H4 (cell line): ENCODE data around the gene MAP3K5. TPM values are rescaled to one million over a fixed set of nuclear protein-coding genes. Genes with fewer than 3 reads are reported as not detected.
A peak's percentile ranks its signal among the peaks of the same experiment; 100 is the strongest.
"Not testable (repeated sequence)": the region's sequence is repeated elsewhere in the genome, so short reads cannot be mapped to it uniquely, and the experiment has no call there.

Experiments
- DNase-seq: peaks from one replicate; pipeline ENCODE4 v3.0.0-alpha.2; 2015; ENCODE audit warnings: low spot score
- total RNA-seq: library from RNA; depleted of rRNA; stranded (reverse); fragments of >200 nt; shearing (Covaris generic); gene quantifications from 2 replicates; pipeline ENCODE4 v1.2.3, GENCODE V29; 2014

The MAP3K5 gene
- total RNA-seq, 1 experiment from 2014 or later, result 2.1 TPM

- DNase-seq, result no peak
These were observed 1.1 kb upstream of the MAP3K5 start for GRCh38 chr6:136793363-136793762.

DNA sequence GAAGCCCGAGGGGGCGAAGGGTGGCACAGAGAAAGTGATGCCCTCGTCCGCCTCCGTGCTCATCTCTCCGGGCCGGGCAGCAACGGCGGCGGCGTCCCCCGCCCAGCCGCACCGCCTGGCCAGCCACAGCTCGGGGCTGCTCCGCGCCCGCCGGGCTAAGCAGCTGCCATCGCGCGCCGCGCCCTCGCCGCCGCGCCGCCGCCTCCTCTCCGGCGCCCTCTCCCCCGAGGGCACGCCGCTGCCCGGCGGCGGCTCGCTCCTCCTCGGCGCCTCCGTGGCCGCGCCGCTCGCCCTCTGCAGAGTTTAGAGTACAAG lies 225 bp downstream of the MAP3K5 start:
- no peak for DNase-seq

- DNase-seq, result peak; percentile 13
These were observed 782 bp downstream of the MAP3K5 start for GRCh38 chr6:136791296-136792094.

DNA sequence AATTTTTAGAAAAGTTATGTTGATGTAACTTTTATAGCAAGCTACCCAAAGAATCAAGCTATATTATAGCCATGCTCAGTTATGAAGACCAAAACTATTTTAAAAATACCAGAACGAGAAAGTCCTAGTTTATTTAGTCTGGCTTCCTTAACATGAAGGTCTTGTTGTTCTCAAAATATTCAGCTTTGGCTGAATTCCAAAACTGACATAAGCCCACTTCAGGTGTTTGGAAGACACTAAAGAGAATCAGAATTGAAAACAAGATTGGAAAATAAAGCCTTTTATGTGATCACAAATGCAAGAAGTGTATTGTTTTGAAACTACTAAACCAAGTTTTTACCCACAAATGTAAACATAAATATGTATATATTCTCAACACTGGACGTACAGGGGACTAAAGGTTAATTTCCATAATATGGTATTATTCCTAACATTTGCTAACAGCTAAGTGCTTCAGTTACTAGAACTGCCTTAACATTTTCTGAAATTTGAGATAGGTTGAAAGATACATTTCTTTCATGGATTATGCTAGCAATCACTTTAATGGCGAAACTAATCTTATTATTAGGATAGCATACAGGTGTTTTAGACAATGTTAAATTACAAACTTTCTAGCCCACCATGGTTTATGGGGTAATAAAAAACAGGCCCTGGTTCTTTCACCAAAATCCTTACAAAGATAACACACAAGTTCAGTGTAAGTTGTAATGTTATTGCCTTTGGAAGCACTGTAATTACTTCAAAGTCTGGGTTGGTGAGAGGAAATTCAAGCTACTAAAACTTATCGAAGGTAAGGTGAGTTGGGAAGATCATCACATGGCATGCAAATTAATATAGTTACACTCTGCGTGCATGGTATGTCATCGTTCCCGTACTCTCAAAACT lies 1.6 kb downstream of the MAP3K5 start:
- DNase-seq, result no peak

DNA sequence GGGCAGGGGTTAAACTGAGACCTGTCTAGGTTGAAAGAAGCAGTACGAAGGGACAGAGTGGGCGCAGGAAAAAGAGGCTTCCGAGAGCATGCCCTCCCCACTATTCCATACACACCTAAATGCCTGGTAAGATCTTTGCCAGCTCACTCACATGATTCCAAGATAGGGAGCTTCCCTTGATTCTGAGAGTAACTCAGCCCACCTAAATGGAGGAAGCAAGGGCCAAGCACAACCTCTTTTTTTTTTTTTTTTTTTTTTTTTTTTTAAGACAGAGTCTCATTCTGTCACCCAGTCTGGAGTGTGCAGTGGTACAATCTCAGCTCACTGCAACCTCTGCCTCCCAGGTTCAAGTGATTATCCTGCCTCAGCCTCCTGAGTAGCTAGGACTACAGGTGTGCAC lies 2.8 kb downstream of the MAP3K5 start:
- DNase-seq, result not testable (repeated sequence)

DNA sequence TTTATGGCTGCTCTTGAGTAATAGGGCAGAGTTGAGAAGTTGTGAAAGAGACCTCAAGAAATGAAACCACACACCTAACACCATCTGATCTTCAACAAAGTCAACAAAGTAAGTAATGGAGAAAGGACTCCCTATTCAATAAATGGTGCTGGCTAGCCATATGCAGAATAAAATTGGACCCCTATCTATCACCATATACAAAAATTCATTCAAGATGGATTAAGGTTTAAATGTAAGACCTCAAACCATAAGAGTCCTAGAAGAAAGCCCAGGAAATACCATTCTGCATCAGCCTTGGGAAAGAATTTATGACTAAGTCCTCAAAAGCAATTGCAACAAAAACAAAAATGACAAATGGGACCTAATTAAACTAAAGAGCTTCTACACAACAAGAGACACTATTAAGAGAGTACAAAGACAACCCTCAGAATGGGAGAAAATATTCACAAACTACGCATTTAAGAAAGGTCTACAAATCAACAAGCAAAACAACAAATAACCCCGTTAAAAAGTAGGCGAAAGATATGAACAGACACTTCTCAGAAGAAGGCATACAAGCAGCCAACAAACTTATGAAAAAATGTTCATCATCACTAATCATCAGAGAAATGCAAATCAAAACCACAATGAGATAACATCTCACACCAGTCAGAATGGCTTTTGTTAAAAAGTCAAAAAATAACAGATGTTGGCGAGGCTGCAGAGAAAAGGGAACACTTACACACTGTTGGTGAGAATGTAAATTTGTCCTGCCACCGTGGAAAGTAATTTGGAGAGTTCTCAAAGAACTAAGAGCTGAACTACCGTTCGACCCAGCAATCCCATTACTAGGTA lies 4.0 kb downstream of the MAP3K5 start:
- DNase-seq, result peak; percentile 37

- no peak for DNase-seq
These were observed 4.6 kb downstream of the MAP3K5 start for GRCh38 chr6:136787726-136788068.

DNA sequence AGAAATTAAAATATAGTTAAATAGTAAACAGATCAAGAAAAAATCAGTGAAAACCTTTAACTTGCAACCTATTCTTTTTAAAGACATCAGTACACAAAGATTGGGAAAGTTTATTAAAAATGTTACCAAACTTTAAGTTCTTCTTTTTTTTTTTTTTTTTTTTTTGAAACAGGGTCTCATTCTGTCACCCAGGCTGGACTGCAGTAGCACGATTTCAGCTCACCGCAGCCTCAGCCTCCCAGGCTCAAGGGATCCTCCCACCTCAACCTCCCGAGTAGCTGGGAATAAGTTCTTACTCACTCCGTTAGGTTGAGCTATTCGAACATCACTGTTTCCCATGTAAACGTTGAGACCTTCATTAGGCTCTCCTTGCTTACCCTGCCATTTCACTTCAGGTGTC lies 5.6 kb downstream of the MAP3K5 start:
- DNase-seq, result no peak

- DNase-seq, result no peak
These were observed 7.1 kb downstream of the MAP3K5 start for GRCh38 chr6:136784910-136785746.

GRCh38 chr6:136784271-136784664 lies 8.0 kb downstream of the MAP3K5 start:
- no peak for DNase-seq

GRCh38 chr6:136783495-136784270 lies 8.6 kb downstream of the MAP3K5 start:
- DNase-seq, result no peak

- no peak for DNase-seq
These were observed 9.3 kb downstream of the MAP3K5 start for GRCh38 chr6:136783021-136783420.

DNA sequence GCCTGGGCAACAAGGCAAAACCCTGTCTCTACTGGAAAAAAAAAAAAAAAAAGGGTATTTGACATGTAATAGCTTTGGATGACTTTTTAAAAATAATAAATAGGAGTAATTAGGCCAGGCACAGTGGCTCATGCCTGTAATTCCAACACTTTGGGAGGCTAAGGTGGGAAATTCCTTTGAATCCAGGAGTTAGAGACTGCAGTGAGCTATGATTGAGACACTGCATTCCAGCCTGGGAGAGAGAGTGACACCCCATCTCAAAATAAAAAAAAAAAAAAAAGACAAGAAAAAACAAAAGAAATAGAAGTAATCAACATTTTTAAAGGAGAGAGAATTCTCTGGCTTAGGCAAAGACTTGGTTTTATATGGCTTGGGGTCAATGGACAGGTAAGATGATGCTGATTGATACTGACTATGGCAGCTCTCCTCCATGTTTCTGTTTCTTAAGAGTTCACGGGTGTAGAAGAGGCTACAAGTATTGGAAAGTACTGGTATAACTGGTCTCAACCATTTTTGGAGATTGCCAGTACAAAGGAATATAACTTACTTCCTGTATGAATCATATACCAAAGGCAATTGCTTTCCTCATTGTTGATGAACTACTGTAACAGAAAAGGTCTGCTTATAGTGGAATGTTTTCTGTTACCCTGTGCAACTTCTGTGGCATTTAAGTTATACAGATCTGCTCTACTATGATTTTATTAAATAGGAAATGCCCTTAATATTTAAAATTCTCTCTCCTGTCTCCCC lies 10.1 kb downstream of the MAP3K5 start:
- DNase-seq, result no peak

- DNase-seq, result no peak
These were observed 11.3 kb downstream of the MAP3K5 start for GRCh38 chr6:136780972-136781371.

DNA sequence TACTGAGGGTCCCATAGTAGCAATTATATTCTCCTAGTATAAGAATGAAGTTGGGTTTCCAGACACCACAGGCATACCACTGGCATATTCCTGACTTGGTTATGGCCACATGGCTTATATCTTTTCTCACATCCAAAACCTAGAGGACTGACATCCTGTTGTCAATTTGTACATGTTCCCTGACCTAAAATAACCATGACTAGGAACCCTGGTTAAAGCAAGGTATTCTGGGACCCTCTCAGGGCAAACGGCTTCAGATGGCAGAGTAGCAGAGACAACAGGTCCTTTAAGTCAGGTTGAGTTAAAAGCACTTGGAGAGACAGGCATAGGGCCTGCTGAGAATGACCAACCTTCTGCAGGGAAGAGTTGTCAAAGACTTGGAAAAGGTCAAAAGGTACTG lies 12.6 kb downstream of the MAP3K5 start:
- DNase-seq, result no peak

DNA sequence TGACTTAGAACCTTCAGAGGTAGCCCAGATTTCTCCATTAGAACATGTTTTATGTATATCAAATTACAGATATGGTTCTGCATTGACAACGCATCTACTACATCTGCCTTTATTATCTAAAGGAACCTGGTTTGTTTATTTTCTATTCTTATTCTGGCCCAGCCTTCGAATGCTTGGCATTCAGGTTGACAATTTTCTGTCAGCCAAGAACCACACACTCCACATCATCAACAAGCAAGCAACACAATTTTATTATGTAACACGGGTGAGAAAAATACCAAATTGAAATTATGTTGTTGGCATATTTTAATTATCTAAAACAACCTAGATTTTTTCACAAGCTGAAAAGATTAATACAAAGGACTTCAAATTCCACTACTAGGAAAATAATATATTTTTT lies 14.6 kb downstream of the MAP3K5 start:
- DNase-seq, result no peak

GRCh38 chr6:136775548-136775947 lies 16.7 kb downstream of the MAP3K5 start:
- DNase-seq, result no peak

GRCh38 chr6:136775081-136775480 lies 17.2 kb downstream of the MAP3K5 start:
- no peak for DNase-seq

DNA sequence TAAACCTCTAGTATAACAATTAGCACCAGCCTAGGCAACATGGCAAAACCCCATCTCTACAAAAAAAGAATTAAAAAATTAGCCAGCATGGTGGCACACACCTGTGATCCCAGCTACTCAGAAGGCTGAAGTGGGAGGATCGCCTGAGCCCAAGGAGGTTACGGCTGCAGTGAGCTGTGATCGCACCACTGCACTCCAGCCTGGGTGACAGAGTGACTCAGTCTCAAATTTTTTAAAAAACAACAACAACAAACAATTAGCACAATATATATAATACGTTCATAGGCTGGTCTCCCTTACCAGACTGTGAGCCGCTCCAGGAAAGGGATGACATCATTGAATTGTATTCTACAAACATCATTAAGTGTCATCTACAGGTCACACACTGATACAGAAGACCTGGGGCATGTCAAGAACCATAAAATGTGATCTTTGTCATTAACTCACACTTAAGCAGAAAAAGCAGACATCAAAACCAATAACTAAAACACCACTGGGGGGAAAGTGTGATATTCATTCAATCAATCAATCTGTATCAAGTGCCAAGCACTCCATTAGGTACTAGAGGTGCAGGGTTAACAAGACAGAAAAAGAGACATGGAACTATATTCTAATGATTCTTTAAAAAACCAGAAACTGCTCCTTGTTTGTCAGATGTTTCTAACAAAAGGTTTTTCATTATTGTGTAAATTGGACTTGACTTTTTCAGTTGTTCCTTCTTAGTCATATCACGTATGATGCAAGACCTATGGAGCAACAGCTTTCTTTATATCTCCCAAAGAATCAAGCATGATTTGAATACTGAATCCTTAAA lies 17.8 kb downstream of the MAP3K5 start:
- DNase-seq, result no peak
